T-helper 1 cell treated with Interleukin-12 subunit alpha and Interleukin-12 subunit beta and Interleukin-4 antibody, amounts not matched to agents 30 μg/mL and 1 μg/mL, for 36 hours (primary cell): ENCODE measurements around the gene CPEB1.

Source experiments
- H3K27ac Mint-ChIP-seq: one replicate; pipeline ENCODE4 v1.8.0; 2021; ENCODE audit warnings: mild to moderate bottlenecking, mixed read lengths
- H3K27me3 Mint-ChIP-seq: one replicate; pipeline ENCODE4 v1.8.0; 2021; ENCODE audit warnings: low read depth, mixed read lengths
- H3K36me3 Mint-ChIP-seq: one replicate; pipeline ENCODE4 v1.8.0; 2021; ENCODE audit warnings: low read depth, mixed read lengths
- H3K4me1 Mint-ChIP-seq: one replicate; pipeline ENCODE4 v1.8.0; 2021; ENCODE audit warnings: low read depth, mixed read lengths
- H3K4me3 Mint-ChIP-seq: one replicate; pipeline ENCODE4 v1.8.0; 2021; ENCODE audit warnings: mild to moderate bottlenecking, moderate library complexity, mixed read lengths
- H3K9me3 Mint-ChIP-seq: one replicate; pipeline ENCODE4 v1.8.0; 2021; ENCODE audit warnings: mixed read lengths

Gene CPEB1

GRCh38 chr15:82641129-82641798, 5.9 kb downstream of the CPEB1 start:
- Mint-ChIP-seq H3K4me3 (no peak overlapping the region), H3K27me3 (peaks cover 59% of the 10 kb centered on the region), H3K36me3 (no peaks in the 10 kb centered on the region), H3K4me1 (peaks cover 2% of the 10 kb centered on the region), H3K27ac (no peak overlapping the region), H3K9me3 (no peaks in the 10 kb centered on the region)

- Mint-ChIP-seq H3K4me3 (no peak overlapping the region), H3K27me3 (peaks cover 59% of the 10 kb centered on the region), H3K36me3 (no peaks in the 10 kb centered on the region), H3K9me3 (no peaks in the 10 kb centered on the region), H3K27ac (no peak overlapping the region), H3K4me1 (no peaks in the 10 kb centered on the region)
Measured at GRCh38 chr15:82640672-82641071, 6.5 kb downstream of the CPEB1 start.

- no peaks in the 10 kb centered on the region for H3K4me1 Mint-ChIP-seq
- H3K9me3 Mint-ChIP-seq, result no peaks in the 10 kb centered on the region
- no peak overlapping the region for H3K27ac Mint-ChIP-seq
- no peak overlapping the region for H3K4me3 Mint-ChIP-seq
- H3K27me3 Mint-ChIP-seq, result peaks cover 49% of the 10 kb centered on the region
- H3K36me3 Mint-ChIP-seq, result no peaks in the 10 kb centered on the region
Measured at GRCh38 chr15:82635798-82636197, 11.4 kb downstream of the CPEB1 start.

- H3K9me3 Mint-ChIP-seq, result no peaks in the 10 kb centered on the region
- H3K4me1 Mint-ChIP-seq, result no peaks in the 10 kb centered on the region
- peaks cover 8% of the 10 kb centered on the region for H3K27me3 Mint-ChIP-seq
- H3K4me3 Mint-ChIP-seq, result no peak overlapping the region
- no peaks in the 10 kb centered on the region for H3K36me3 Mint-ChIP-seq
- H3K27ac Mint-ChIP-seq, result no peak overlapping the region
Measured at GRCh38 chr15:82630033-82630432, 17.1 kb downstream of the CPEB1 start.

- no peaks in the 10 kb centered on the region for H3K4me1 Mint-ChIP-seq
- no peak overlapping the region for H3K27ac Mint-ChIP-seq
- H3K9me3 Mint-ChIP-seq, result no peaks in the 10 kb centered on the region
- H3K27me3 Mint-ChIP-seq, result no peaks in the 10 kb centered on the region
- H3K4me3 Mint-ChIP-seq, result no peak overlapping the region
- no peaks in the 10 kb centered on the region for H3K36me3 Mint-ChIP-seq
Measured at GRCh38 chr15:82625136-82625535, 22.0 kb downstream of the CPEB1 start.

GRCh38 chr15:82624438-82624837, 22.7 kb downstream of the CPEB1 start:
- Mint-ChIP-seq H3K27me3 (no peaks in the 10 kb centered on the region), H3K9me3 (no peaks in the 10 kb centered on the region), H3K4me3 (no peak overlapping the region), H3K27ac (no peak overlapping the region), H3K36me3 (no peaks in the 10 kb centered on the region), H3K4me1 (no peaks in the 10 kb centered on the region)

- H3K36me3 Mint-ChIP-seq, result no peaks in the 10 kb centered on the region
- no peaks in the 10 kb centered on the region for H3K4me1 Mint-ChIP-seq
- no peak overlapping the region for H3K4me3 Mint-ChIP-seq
- H3K27ac Mint-ChIP-seq, result no peak overlapping the region
- H3K27me3 Mint-ChIP-seq, result no peaks in the 10 kb centered on the region
- H3K9me3 Mint-ChIP-seq, result no peaks in the 10 kb centered on the region
Measured at GRCh38 chr15:82624008-82624407, 23.2 kb downstream of the CPEB1 start.

- Mint-ChIP-seq H3K9me3 (no peaks in the 10 kb centered on the region), H3K27me3 (peaks cover 4% of the 10 kb centered on the region), H3K36me3 (no peaks in the 10 kb centered on the region), H3K4me1 (no peaks in the 10 kb centered on the region), H3K27ac (no peak overlapping the region), H3K4me3 (no peak overlapping the region)
Measured at GRCh38 chr15:82621970-82622369, 25.2 kb downstream of the CPEB1 start.

- peaks cover 13% of the 10 kb centered on the region for H3K27me3 Mint-ChIP-seq
- H3K27ac Mint-ChIP-seq, result no peak overlapping the region
- no peaks in the 10 kb centered on the region for H3K36me3 Mint-ChIP-seq
- no peaks in the 10 kb centered on the region for H3K4me1 Mint-ChIP-seq
- H3K4me3 Mint-ChIP-seq, result no peak overlapping the region
- H3K9me3 Mint-ChIP-seq, result no peaks in the 10 kb centered on the region
Measured at GRCh38 chr15:82613747-82614146, 33.4 kb downstream of the CPEB1 start.

GRCh38 chr15:82611348-82611747, 35.8 kb downstream of the CPEB1 start:
- H3K27me3 Mint-ChIP-seq, result peaks cover 9% of the 10 kb centered on the region
- H3K9me3 Mint-ChIP-seq, result no peaks in the 10 kb centered on the region
- H3K36me3 Mint-ChIP-seq, result no peaks in the 10 kb centered on the region
- no peaks in the 10 kb centered on the region for H3K4me1 Mint-ChIP-seq
- H3K4me3 Mint-ChIP-seq, result no peak overlapping the region
- H3K27ac Mint-ChIP-seq, result no peak overlapping the region

- Mint-ChIP-seq H3K36me3 (no peaks in the 10 kb centered on the region), H3K27me3 (peaks cover 22% of the 10 kb centered on the region), H3K4me1 (no peaks in the 10 kb centered on the region), H3K27ac (no peak overlapping the region), H3K9me3 (no peaks in the 10 kb centered on the region), H3K4me3 (no peak overlapping the region)
Measured at GRCh38 chr15:82602195-82602594, 45.0 kb downstream of the CPEB1 start.

GRCh38 chr15:82599862-82600261, 47.3 kb downstream of the CPEB1 start:
- Mint-ChIP-seq H3K27me3 (peaks cover 28% of the 10 kb centered on the region), H3K36me3 (no peaks in the 10 kb centered on the region), H3K4me3 (no peak overlapping the region), H3K4me1 (no peaks in the 10 kb centered on the region), H3K9me3 (no peaks in the 10 kb centered on the region), H3K27ac (no peak overlapping the region)

GRCh38 chr15:82597815-82598214, 49.3 kb downstream of the CPEB1 start:
- H3K4me1 Mint-ChIP-seq, result no peaks in the 10 kb centered on the region
- no peaks in the 10 kb centered on the region for H3K9me3 Mint-ChIP-seq
- no peak overlapping the region for H3K4me3 Mint-ChIP-seq
- H3K27me3 Mint-ChIP-seq, result peaks cover 32% of the 10 kb centered on the region
- no peaks in the 10 kb centered on the region for H3K36me3 Mint-ChIP-seq
- no peak overlapping the region for H3K27ac Mint-ChIP-seq

- Mint-ChIP-seq H3K36me3 (no peaks in the 10 kb centered on the region), H3K27me3 (peaks cover 24% of the 10 kb centered on the region), H3K4me1 (no peaks in the 10 kb centered on the region), H3K9me3 (no peaks in the 10 kb centered on the region), H3K27ac (no peak overlapping the region), H3K4me3 (no peak overlapping the region)
Measured at GRCh38 chr15:82595766-82596165, 51.4 kb downstream of the CPEB1 start.

- Mint-ChIP-seq H3K27ac (no peak overlapping the region), H3K4me3 (no peak overlapping the region), H3K36me3 (no peaks in the 10 kb centered on the region), H3K27me3 (peaks cover 25% of the 10 kb centered on the region), H3K9me3 (no peaks in the 10 kb centered on the region), H3K4me1 (no peaks in the 10 kb centered on the region)
Measured at GRCh38 chr15:82595203-82595602, 52.0 kb downstream of the CPEB1 start.

- Mint-ChIP-seq H3K27ac (no peak overlapping the region), H3K9me3 (no peaks in the 10 kb centered on the region), H3K4me3 (no peak overlapping the region), H3K27me3 (peaks cover 33% of the 10 kb centered on the region), H3K36me3 (no peaks in the 10 kb centered on the region), H3K4me1 (no peaks in the 10 kb centered on the region)
Measured at GRCh38 chr15:82587805-82588204, 59.4 kb downstream of the CPEB1 start.
